Activated T-cell treated with anti-CD3 and anti-CD28 coated beads for 24 hours (primary cell): Measurements from ENCODE around the gene ITIH5.

Experiments
- DNase-seq: peaks from one replicate; pipeline ENCODE4 v3.0.0-alpha.2; 2020; ENCODE audit warnings: low read depth

The ITIH5 gene

DNA sequence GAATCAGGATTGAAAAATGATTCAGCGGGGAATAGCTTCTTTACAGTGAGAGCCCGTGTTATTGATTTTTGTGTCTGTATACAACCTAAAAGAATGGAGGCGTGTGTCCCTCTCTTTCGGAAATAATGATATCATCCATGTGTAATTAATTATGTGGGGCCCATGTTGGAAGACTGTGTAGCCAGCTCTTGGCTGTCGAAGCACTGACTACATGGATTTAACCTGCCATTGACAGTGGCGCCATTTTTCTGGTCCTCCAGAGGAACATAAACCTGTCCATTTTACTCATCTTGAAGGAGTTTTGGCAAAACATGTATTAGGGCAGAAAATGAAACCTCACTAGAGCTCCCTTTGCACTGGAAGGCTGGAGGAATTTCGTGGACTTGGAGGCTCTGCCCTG is 119.6 kb downstream of the ITIH5 start:
- DNase-seq: no peak

- no peak for DNase-seq
These were observed 120.3 kb downstream of the ITIH5 start for GRCh38 chr10:7546385-7546967.

DNA sequence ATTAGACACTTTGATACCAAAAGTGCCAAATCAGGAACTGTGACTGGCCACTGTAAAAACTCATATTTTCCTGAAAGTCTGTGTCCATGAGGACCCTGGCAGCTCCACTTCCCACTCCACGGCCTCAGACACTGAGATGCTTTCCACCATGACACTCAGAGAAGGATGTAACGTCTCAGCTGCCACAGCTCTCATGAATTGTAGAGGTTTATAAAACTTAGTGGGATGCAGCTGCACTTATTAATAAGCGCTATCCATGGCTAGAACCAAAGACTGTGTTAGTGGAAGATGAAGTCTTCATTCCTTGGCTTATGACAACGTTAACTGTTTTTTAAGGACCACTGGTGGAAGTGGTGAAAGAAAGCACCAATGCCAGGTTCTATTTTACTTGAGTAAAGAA is 121.0 kb downstream of the ITIH5 start:
- no peak for DNase-seq

DNA sequence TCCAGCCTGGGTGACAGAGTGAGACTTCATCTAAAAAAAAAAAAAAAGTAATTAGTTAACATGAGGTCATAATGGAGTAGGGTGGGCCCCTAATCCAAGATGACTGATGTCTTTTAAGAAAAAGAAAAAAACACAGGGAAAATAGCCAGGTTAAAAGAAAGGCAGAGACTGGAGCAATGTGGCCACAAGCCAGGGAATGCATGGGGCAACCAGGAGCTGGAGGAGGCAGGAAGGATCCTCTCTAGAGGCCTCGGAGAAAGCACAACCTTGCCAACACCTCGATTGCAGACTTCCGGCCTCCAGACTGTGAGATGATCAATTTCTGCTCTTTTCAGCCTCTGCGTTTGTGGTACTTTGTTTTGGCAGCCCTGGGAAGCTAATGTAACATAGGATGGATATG is 121.5 kb downstream of the ITIH5 start:
- DNase-seq: no peak

DNA sequence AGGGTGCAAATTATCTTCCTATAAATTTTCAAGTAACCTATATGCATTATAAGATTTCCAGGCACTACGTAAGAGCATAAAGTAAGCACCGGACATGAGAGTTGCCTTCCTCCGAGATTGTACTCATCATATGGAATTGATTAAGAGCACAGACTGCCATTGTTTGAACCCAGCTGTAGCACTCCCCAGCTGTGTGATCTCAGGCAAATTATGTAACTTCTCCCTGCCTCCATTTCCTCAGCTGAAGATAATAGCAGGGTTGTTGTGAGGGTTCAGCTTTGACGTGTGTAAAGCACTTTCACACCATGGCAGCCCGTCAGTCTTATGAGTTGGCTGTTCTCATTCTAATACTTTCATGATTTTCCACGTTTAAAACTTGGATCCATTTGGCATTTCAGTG is 122.6 kb downstream of the ITIH5 start:
- no peak for DNase-seq

GRCh38 chr10:7542189-7542914 is 124.4 kb downstream of the ITIH5 start:
- no peak for DNase-seq

DNA sequence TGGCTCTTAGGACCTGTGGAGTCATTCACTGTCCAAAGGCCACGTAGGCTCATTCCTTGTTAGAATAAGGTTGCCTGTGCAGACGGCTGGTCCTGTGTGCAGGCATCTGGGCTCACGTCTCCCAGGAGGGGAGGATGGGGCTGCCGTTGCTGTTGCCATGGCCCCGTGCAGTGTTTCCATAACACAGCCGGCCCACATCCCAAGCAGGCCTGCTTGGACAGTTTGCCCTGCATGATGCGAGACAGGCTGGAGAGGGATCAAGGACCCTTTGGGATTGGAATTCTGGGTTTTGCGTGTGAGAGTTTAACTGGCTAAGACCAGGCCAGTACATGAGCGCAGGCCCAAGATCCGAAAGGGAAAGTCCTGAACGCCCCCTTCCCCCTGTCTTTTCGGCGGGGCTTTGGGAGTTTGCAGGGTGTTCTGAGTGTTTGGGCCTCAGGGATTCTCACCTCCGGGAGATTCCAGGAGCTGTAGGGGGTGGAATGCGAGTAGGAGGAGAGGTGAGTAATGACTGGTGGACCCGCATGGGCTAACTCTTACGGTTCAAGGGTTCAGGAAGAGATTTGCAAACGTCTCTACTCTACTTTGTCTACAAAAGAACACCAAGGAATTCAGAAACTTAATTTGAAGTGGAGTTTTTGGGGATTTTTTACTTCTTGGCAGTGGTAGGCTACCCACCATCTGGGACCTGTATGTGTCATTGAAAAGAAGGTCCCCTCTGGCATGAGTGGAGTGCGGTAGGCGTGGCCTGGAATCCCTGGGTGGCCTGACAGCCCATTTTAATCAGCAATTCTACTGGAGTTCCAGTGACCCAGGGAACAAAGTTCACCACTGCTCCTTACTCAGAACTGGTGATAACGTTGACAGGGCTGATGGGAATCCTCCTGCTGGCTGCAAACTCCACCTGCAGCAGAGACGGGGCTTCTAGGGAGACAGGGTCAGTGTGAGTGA is 125.4 kb downstream of the ITIH5 start:
- no peak for DNase-seq

DNA sequence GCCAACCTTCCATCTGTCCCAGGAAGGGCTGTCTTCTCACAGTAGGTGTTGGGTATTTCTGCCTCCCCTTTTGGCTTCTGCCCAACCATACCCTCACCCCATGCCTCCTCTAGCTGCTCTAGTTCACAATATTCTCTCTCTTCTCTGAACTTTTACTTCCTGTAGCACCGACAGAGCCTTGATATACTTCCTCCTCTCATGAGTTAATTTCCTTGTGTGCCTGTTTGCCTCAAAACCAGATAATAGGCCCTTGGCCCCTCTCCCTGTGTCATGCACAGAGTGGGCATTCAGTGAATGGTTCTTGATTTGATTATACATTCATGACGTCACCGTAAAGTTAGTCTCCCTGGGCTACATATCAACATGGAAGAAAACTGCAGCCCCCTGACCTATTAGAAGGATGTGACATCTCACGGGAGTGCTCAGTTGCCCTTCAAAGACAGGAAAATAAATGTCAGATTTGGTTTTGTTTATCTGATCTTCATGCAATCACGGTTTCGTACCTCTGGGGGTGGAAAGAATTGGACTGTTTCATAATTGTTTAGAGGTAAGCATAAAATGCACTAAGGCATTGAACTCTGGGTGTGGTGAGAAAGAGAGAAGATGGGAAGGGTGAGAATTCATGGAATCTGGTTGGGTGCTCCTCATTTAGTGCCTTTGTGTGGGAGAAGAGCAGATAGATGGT is 127.7 kb downstream of the ITIH5 start:
- no peak for DNase-seq

DNA sequence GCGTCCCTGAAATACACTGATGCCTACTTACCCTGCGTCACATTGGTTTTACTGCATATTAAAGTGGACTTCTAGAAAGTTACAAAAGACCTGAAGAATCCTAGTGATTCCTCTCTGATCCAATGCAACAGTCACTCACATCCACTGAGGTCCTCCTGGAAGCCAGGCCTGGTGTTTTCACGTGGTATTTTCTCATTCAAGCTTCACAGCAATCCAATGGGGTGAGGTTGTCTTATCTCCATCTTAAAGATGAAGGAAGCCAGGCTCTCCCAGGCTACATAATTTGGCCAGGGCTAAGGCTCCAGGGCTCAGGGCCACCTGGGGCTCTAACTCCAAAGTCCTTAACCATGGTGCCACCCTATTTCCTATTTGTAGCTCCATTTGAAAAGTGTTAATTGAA is 129.6 kb downstream of the ITIH5 start:
- no peak for DNase-seq

DNA sequence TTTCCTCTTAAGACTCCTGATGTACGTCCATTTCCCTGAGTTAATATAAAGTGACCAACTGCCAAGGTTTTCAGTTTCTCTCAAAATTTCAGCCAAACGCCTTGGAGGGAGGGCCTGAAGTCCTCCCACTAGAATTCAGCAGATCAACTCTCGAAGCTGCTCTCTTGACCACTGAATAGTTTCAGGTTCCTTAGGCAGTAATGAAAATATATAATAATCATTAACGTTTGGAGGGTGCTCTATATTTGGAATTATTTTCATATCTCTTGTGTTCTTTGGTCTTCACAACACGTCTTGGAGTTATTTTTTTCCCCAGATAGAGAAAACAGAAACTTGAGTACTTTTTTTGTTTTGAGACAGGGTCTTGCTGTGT is 132.3 kb downstream of the ITIH5 start:
- no peak for DNase-seq

DNA sequence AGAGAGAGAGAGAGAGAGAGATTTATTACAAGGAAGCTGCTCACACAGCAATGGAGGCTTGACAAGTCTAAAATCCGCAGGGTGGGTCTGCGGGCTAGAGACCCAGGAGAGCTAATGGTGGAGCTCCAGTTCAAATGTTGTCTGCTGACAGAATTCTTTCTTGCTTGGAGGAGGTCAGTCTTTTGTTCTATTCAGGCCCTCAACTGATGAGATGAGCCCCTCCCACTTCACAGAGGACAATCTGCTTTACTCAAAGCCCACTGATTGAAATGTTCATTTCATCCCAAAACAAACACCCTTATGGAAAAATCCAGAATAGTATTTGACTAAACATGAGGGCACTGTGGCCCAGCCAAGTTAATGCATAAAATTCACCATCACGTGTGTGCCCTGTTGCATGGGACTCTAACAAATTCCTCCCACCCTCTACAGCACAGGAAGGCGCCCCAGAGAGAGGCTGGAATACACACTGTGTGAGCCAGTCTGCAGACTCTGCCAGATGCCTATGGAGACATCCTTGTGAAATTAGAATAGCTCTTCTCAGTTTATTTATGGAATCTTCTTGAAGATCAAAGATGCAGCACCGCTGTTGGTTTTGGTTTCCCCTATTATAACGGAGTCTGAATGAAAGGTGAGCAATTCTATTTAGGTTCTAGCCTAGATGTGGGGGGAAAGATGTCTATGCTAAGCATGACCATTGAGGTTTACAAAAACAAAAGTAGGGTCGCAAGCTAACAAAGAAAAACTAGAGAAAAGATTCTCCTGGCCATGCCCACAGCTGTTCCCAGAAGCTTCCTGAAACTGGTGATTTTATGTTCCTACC is 132.9 kb downstream of the ITIH5 start:
- DNase-seq: no peak

GRCh38 chr10:7532723-7533498 is 133.9 kb downstream of the ITIH5 start:
- no peak for DNase-seq

DNA sequence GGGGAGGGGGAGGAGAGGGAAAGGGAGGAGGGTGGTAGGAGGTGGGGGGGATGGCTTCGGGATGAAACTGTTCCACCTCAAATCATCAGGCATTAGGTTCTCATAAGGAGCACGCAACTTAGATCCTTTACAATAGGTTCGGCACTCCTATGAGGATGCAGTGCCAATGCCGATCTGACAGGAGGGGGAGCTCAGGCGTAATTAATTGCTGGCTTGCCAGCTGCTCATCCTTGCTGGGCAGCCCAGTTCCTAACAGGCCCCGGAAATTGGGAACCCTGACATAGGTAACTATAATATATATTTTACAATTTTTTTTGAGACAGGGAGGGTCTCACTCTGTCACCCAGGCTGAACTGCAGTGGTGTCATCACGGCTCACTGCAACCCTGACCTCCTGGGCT is 137.1 kb downstream of the ITIH5 start:
- DNase-seq: no peak

DNA sequence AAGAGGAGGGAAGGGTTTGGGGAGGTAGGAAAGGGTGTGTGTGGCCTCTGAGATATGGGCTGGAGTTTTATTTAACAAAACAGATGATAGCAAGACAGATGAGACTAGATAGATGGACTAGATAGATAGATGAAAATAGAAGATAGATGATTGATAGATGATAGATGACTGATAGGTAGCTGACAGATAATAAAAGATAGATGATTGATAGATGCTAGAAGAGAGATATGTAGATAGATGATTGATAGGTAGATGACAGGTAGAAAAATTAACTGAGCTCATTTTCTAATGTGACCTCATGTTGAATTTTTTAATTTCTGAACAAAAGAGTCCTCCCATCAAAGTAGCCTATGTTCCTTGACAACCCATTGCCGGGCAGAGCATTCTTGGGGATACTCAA is 139.3 kb downstream of the ITIH5 start:
- no peak for DNase-seq

DNA sequence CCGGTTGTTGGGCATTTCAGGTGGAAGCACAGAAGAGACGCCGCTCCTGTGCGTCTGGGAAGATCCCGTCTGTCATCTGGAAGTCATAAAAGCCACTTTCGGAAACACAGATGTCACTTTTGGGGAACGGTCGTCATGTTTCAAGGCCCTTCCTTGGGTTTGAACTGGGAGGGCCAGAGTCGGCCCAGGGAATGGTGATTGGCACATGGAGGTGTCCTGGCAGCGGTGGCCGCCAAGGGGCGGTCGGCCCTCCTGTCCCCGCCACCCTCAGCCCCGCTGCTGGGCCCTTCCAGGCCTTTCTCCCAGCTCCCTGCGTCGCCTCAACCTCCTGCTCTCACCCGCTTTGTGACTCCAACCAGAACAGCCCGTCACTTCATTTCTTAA is 140.8 kb downstream of the ITIH5 start:
- no peak for DNase-seq

DNA sequence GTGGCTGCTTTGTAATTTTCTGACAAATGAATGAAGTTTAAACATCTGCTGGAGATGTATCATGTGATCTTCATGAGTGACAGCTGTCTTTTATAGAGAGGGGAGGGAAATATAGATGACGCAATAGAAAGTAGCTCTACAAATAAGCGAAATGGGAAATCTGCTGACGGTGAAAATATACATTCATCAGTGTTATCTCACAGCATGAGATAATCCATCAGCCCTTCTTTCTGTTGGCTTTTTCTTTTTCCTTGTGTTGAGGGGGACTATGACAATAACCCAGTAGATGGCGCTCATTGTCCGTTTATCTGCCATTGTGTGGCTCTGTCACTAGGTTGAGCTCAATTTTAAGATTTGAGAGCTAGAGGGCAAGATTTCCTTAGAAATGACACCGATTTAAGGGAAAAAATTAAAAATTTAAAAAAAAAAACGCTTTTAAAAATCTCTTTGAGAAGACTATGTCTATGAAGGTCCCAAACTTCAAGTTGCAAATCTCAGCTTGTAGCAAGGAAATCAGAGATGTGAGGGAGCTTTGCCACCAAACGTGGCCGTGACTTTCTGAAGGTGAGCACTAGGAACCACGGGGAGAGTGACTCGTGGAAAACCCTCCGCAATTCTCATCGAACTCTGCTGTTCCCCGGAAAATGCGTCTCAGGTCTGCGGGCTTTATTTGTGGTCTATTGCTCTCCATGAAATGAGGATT is 141.3 kb downstream of the ITIH5 start:
- DNase-seq: peak; percentile 55

DNA sequence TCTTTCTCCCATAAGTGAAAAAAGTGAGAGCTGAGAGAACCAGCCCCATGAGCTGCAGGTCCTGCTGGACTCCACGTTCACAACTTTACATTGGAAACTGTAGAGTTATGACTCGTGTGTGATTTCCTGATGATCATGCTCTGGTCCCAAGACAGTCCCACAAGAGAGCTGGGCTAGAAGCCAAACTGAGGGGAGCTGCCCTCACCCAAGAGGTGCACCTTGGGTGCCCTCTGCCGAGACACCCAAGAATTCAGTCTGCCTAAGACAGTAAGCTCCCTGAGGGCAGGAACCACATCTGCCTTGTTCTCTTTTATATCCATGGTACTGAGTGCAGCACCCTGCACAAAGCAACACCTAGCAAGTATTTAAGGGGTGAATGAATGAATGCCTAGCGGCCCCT is 143.1 kb downstream of the ITIH5 start:
- no peak for DNase-seq

DNA sequence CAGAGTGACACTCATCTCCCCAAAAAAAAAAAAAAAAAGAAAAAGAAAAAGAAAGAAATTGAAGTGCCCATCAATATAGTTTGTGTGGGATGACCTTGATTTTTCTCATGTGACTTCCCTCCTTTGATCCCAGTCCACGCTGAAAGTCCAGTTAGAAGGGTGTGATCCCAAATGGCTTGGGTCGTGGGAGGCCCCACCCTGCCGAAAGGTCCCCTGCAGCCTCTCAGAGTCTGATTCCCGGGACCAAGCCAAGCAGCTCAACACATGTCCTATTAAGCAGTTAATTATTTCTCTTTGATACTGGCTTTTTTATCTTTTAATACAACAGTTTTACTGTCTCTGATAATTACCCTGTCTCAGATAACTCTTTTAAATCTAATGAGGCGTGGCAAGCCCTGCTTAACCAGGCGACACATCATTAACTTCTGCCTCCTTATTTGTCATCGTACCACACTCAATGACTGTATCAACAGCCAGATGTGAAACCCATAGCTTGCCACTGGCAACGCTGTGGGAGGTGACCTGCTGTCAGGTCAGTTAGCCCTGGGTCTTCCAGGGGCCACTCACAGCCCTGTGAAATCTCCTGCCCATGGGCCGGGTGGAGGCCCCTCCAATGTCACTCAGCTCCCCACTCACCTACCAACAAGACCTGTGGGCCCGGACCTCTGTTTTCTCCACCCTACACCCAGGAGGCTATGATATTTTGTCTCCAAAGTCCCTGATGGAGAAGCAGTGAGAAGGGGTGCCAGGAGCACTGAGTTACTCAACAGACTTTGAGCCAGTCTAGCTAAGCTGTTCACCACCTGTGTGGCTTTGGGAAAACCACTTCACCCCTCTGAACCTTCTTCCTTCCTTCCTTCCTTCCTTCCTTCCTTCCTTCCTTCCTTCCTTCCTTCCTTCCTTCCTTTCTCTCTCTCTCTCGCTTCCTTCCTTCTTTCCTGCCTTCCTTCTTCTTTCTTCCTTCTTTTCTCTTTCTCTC is 146.0 kb downstream of the ITIH5 start:
- no peak for DNase-seq

- DNase-seq: no peak
These were observed 147.4 kb downstream of the ITIH5 start for GRCh38 chr10:7519351-7519750.
